GM12878 (cell line): Measurements from ENCODE around the gene CSTF2T. TPM values are rescaled to one million over a fixed set of nuclear protein-coding genes. Genes with fewer than 3 reads are reported as not detected.

Source experiments
- ATAC-seq: fragments of 200-7000 bp; cut with Tn5 transposase; 3 replicates; pipeline ENCODE4 v1.9.1; 2020; ENCODE audit warnings: mild to moderate bottlenecking, moderate library complexity
- BruUV-seq: library from RNA; stranded (reverse); fragments of 400-500 nt; replicated peaks from 2 replicates; lab custom pipeline; 2021; lab: Mats Ljungman, UMichigan
- CTCF ChIA-PET: fragments of 300-600 bp; sonication (Branson Sonifier 250); formaldehyde crosslinking; extraction: SDS; loops from one replicate; lab custom pipeline; 2021; ENCODE audit warnings: inconsistent platforms; lab: Yijun Ruan, JAX
- POLR2A ChIA-PET: fragments of 350-600 bp; formaldehyde crosslinking; extraction: SDS; loops from one replicate; lab custom pipeline; 2021; ENCODE audit warnings: inconsistent platforms; lab: Charles Lee
- RAD21 ChIA-PET: fragments of 300-600 bp; sonication (Branson Sonifier 250); formaldehyde crosslinking; loops from one replicate; lab custom pipeline; 2023; ENCODE audit warnings: antibody characterized with exemption; ENCODE audit not compliant: unreplicated experiment; lab: Charles Lee
- SMC1A ChIA-PET: fragments of 300-600 bp; sonication (Branson Sonifier 250); formaldehyde crosslinking; loops from one replicate; lab custom pipeline; 2023; ENCODE audit not compliant: unreplicated experiment, uncharacterized antibody; lab: Charles Lee
- DNase-seq: peaks from one replicate; pipeline ENCODE4 v3.0.0-alpha.2; 2011; ENCODE audit warnings: low read depth, low spot score
- FAIRE-seq: peaks from 3 replicates; lab custom pipeline; 2011; peaks lifted over from hg19 to GRCh38; lab: Jason Lieb, UNC
- H2AFZ ChIP-seq: 2 replicates; pipeline ENCODE4 v1.6.0; 2011; ENCODE audit warnings: low read depth, low read length, control low read depth; ENCODE audit not compliant: control insufficient read depth
- H3K27ac ChIP-seq: 2 replicates; pipeline ENCODE4 v1.5.1; 2011; ENCODE audit warnings: control low read depth; ENCODE audit not compliant: control insufficient read depth, insufficient read depth
- H3K27me3 ChIP-seq, 2 experiments: replicated peaks in 1 of 2; 2 replicates each; pipeline versions ENCODE4 v1.6.0 to v1.6.1; 2011; ENCODE audit warnings: low read length in 1 of 2; ENCODE audit not compliant: control insufficient read depth in 2 of 2, insufficient read depth in 2 of 2
- H3K36me3 ChIP-seq, 2 experiments: 2 replicates each; pipeline ENCODE4 v1.5.1; 2011; ENCODE audit warnings: low read length in 1 of 2; ENCODE audit not compliant: control insufficient read depth in 2 of 2, insufficient read depth in 2 of 2
- H3K4me1 ChIP-seq: 2 replicates; pipeline ENCODE4 v1.6.1; 2011; ENCODE audit warnings: mild to moderate bottlenecking, low read length, moderate library complexity, mixed read lengths; ENCODE audit not compliant: control insufficient read depth, insufficient read depth
- H3K4me2 ChIP-seq: 2 replicates; pipeline ENCODE4 v1.6.0; 2011; ENCODE audit warnings: control low read depth; ENCODE audit not compliant: control insufficient read depth, insufficient read depth
- H3K4me3 ChIP-seq: fragments of 200-600 bp; sonication (generic); 2 replicates; pipeline ENCODE4 v1.5.1; 2016
- H3K79me2 ChIP-seq: 2 replicates; pipeline ENCODE4 v1.6.0; 2011; ENCODE audit warnings: low read length; ENCODE audit not compliant: control insufficient read depth, insufficient read depth
- H3K9ac ChIP-seq: 2 replicates; pipeline ENCODE4 v1.8.0; 2011; ENCODE audit warnings: low read length, control low read depth, mixed read lengths; ENCODE audit not compliant: control insufficient read depth, insufficient read depth
- H3K9me3 ChIP-seq: replicated peaks from 3 replicates; pipeline ENCODE4 v1.5.1; 2011; ENCODE audit warnings: mild to moderate bottlenecking, low read length; ENCODE audit not compliant: control insufficient read depth, insufficient read depth
- H4K20me1 ChIP-seq: 2 replicates; pipeline ENCODE4 v1.6.0; 2011; ENCODE audit not compliant: control insufficient read depth, insufficient read depth
- ASH2L ChIP-seq: fragments of 300-600, 200-600 bp; sonication (generic); IDR thresholded peaks from 2 replicates; pipeline ENCODE4 v1.6.1; 2017; ENCODE audit warnings: low read depth, mild to moderate bottlenecking, borderline replicate concordance
- EP300 ChIP-seq, 2 experiments: fragments of 150-350 bp in 1 of 2; IDR thresholded peaks; 2 replicates each; pipeline ENCODE4 v1.6.1; 2011 to 2012; ENCODE audit warnings: low read depth in 2 of 2, low read length in 2 of 2, borderline replicate concordance in 1 of 2, improper control_type of control experiment in 1 of 2, inconsistent platforms in 1 of 2; ENCODE audit not compliant: control insufficient read depth in 1 of 2
- EZH2 ChIP-seq: IDR thresholded peaks from 2 replicates; pipeline ENCODE4 v1.6.1; 2012; ENCODE audit warnings: low read depth, mild to moderate bottlenecking, control low read depth, inconsistent platforms, low read length, borderline replicate concordance; ENCODE audit not compliant: control insufficient read depth
- FOXK2 ChIP-seq: fragments of 450-650 bp; IDR thresholded peaks from 2 replicates; pipeline ENCODE4 v1.6.1; 2017; ENCODE audit warnings: mild to moderate bottlenecking, moderate library complexity
- GABPA ChIP-seq: IDR thresholded peaks from 2 replicates; pipeline ENCODE4 v1.6.1; 2014; ENCODE audit warnings: antibody characterized with exemption, low read depth, mild to moderate bottlenecking, inconsistent platforms
- JUNB ChIP-seq: IDR thresholded peaks from 2 replicates; pipeline ENCODE4 v1.6.1; 2016; ENCODE audit warnings: antibody characterized with exemption, mild to moderate bottlenecking
- MEF2B ChIP-seq: fragments of 450-650 bp; IDR thresholded peaks from 2 replicates; pipeline ENCODE4 v1.6.1; 2018; ENCODE audit warnings: mild to moderate bottlenecking, moderate library complexity; ENCODE audit not compliant: partially characterized antibody, poor library complexity, severe bottlenecking
- MTA3 ChIP-seq: IDR thresholded peaks from 2 replicates; pipeline ENCODE4 v1.6.1; 2012; ENCODE audit warnings: low read length, inconsistent platforms, borderline replicate concordance
- MYC ChIP-seq: IDR thresholded peaks from 2 replicates; pipeline ENCODE4 v1.6.1; 2011; ENCODE audit warnings: mild to moderate bottlenecking, low read length, moderate library complexity, inconsistent platforms; ENCODE audit not compliant: insufficient read depth, insufficient replicate concordance, insufficient read length, severe bottlenecking
- RAD51 ChIP-seq: fragments of 450-650 bp; IDR thresholded peaks from 2 replicates; pipeline ENCODE4 v1.6.1; 2016; ENCODE audit warnings: moderate library complexity, mild to moderate bottlenecking, inconsistent platforms
- TCF7 ChIP-seq: IDR thresholded peaks from 2 replicates; pipeline ENCODE4 v1.6.1; 2014; ENCODE audit warnings: antibody characterized with exemption, borderline replicate concordance
- ZNF384 ChIP-seq: IDR thresholded peaks from 2 replicates; pipeline ENCODE4 v1.6.1; 2012; ENCODE audit warnings: low read depth, mild to moderate bottlenecking, low read length, improper control_type of control experiment, borderline replicate concordance
- in situ Hi-C: fragments of 300-500 bp; cut with MboI; formaldehyde crosslinking; loops from 9 replicates; pipeline ENCODE4 v1.14.3; 2018; ENCODE audit warnings: mixed read lengths
- intact Hi-C: fragments of 100-400 bp; cut with micrococcal nuclease; formaldehyde crosslinking; loops from one replicate; pipeline ENCODE4 v1.14.2; 2022; ENCODE audit not compliant: unreplicated experiment
- polyA plus RNA-seq, 11 experiments: library from polyadenylated mRNA; depleted of rRNA in 4 of 11; unstranded in 6 of 11; stranded (reverse) in 5 of 11; fragments of >200 nt; fragmentation: Nextera tagmentation in 4 of 11; fragmentation: Illumina TruSeq in 1 of 11; extraction: Ambion mirVana in 4 of 11; extraction: Trizol in 1 of 11; gene quantifications; 1 replicate in 1 of 11; 2 replicates in 10 of 11; pipeline versions ENCODE4 v1.2.1 to v1.2.3, GENCODE V29; 2011 to 2016; ENCODE audit warnings: inconsistent platforms in 2 of 11, missing spikeins in 2 of 11, low read depth in 1 of 11
- total RNA-seq, 4 experiments: library from RNA; depleted of rRNA in 3 of 4; stranded (reverse); fragments of >200 nt in 3 of 4; fragmentation: Illumina TruSeq in 1 of 4; extraction: Trizol in 1 of 4; gene quantifications; 2 replicates each; pipeline versions ENCODE4 v1.2.1 to v1.2.3, GENCODE V29; 2013 to 2021
- TF ChIP-seq, protein P1 (sequence below): IDR thresholded peaks from 2 replicates; pipeline ENCODE4 v1.6.1; 2012; ENCODE audit warnings: low read depth, low read length, improper control_type of control experiment
- TF ChIP-seq, protein P2 (sequence below): fragments of 450-650 bp; formaldehyde crosslinking; IDR thresholded peaks from 2 replicates; pipeline ENCODE4 v1.5.0; 2022; ENCODE audit warnings: mild to moderate bottlenecking, missing genetic modification characterization
- TF ChIP-seq, protein P3 (sequence below): IDR thresholded peaks from 2 replicates; pipeline ENCODE4 v1.6.1; 2012; ENCODE audit warnings: low read depth, low read length, improper control_type of control experiment
- TF ChIP-seq, protein P4 (sequence below): fragments of 450-650 bp; IDR thresholded peaks from 2 replicates; pipeline ENCODE4 v1.6.1; 2017; ENCODE audit warnings: antibody characterized with exemption, mild to moderate bottlenecking, moderate library complexity

The CSTF2T gene
- total and polyA plus RNA-seq, 10 of the 15 experiments (the other 5 are each of a cell fraction or from before 2014, with no cell fraction given): 6.8 to 23.8 (median 14.3) TPM

DNA sequence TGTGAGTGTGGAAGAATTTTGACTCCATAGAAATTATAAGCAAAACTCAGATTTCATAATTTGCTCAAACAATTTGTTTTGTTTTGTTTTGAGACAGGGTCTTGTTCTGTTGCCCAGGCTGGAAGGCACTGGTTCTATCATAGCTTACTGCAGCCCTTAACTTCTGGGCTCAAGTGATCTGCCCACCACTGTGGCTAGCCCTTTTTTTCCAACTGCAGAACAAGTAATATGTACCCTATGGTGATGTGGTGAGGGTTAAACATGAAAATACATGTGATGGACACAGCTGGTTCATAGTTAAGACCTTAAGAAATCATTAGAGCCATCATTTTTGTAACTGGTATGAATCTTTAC lies 31.1 kb downstream of the CSTF2T start:
- H3K9ac ChIP-seq: no peak overlapping the region
- H2AFZ ChIP-seq: no peak overlapping the region
- H3K9me3 ChIP-seq: no peaks in the 10 kb centered on the region
- ChIA-PET POLR2A (no interaction called here), RAD21 (interaction anchor here (0.6 to 1.0 kb wide), 2 partner anchors 147 to 279 kb away, joined by 3 read pairs; no protein-coding TSS in a partner anchor), CTCF (interaction anchor here (1.0 to 1.2 kb wide), 3 partner anchors 14 to 198 kb away, joined by 3 read pairs; no protein-coding TSS in a partner anchor), SMC1A (interaction anchor here (1.2 to 1.6 kb wide), 2 partner anchors 13 to 96 kb away, joined by 3 read pairs; no protein-coding TSS in a partner anchor)
- H3K27me3 ChIP-seq: no peaks in the 10 kb centered on the region
- intact Hi-C loops (no loop called here), in situ Hi-C loops (no loop called here)
- ATAC-seq (no peak), FAIRE-seq (no peak), DNase-seq (no peak)
- TF ChIP-seq ZNF384: no peak
- TF ChIP-seq, protein P1, sequence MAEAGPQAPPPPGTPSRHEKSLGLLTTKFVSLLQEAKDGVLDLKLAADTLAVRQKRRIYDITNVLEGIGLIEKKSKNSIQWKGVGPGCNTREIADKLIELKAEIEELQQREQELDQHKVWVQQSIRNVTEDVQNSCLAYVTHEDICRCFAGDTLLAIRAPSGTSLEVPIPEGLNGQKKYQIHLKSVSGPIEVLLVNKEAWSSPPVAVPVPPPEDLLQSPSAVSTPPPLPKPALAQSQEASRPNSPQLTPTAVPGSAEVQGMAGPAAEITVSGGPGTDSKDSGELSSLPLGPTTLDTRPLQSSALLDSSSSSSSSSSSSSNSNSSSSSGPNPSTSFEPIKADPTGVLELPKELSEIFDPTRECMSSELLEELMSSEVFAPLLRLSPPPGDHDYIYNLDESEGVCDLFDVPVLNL: no peak
- no peak for TF ChIP-seq ASH2L
- no peak for TF ChIP-seq TCF7
- TF ChIP-seq, protein P2, sequence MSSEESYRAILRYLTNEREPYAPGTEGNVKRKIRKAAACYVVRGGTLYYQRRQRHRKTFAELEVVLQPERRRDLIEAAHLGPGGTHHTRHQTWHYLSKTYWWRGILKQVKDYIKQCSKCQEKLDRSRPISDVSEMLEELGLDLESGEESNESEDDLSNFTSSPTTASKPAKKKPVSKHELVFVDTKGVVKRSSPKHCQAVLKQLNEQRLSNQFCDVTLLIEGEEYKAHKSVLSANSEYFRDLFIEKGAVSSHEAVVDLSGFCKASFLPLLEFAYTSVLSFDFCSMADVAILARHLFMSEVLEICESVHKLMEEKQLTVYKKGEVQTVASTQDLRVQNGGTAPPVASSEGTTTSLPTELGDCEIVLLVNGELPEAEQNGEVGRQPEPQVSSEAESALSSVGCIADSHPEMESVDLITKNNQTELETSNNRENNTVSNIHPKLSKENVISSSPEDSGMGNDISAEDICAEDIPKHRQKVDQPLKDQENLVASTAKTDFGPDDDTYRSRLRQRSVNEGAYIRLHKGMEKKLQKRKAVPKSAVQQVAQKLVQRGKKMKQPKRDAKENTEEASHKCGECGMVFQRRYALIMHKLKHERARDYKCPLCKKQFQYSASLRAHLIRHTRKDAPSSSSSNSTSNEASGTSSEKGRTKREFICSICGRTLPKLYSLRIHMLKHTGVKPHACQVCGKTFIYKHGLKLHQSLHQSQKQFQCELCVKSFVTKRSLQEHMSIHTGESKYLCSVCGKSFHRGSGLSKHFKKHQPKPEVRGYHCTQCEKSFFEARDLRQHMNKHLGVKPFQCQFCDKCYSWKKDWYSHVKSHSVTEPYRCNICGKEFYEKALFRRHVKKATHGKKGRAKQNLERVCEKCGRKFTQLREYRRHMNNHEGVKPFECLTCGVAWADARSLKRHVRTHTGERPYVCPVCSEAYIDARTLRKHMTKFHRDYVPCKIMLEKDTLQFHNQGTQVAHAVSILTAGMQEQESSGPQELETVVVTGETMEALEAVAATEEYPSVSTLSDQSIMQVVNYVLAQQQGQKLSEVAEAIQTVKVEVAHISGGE (CRISPR knock-in tag): no peak
- no peak for TF ChIP-seq EZH2
- TF ChIP-seq MTA3: no peak
- no peak for TF ChIP-seq RAD51
- no peak for TF ChIP-seq JUNB
- TF ChIP-seq GABPA: no peak
- TF ChIP-seq MYC: no peak
- no peak for TF ChIP-seq FOXK2
- TF ChIP-seq MEF2B: no peak
- TF ChIP-seq, protein P3, sequence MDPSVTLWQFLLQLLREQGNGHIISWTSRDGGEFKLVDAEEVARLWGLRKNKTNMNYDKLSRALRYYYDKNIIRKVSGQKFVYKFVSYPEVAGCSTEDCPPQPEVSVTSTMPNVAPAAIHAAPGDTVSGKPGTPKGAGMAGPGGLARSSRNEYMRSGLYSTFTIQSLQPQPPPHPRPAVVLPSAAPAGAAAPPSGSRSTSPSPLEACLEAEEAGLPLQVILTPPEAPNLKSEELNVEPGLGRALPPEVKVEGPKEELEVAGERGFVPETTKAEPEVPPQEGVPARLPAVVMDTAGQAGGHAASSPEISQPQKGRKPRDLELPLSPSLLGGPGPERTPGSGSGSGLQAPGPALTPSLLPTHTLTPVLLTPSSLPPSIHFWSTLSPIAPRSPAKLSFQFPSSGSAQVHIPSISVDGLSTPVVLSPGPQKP: no peak
- TF ChIP-seq EP300 (IDR thresholded peaks at IDR 0.05; ENCODE audit: borderline replicate concordance in 1 of 2, control insufficient read depth in 1 of 2, low read depth in 2 of 2, low read length in 2 of 2): no peak
- TF ChIP-seq, protein P4, sequence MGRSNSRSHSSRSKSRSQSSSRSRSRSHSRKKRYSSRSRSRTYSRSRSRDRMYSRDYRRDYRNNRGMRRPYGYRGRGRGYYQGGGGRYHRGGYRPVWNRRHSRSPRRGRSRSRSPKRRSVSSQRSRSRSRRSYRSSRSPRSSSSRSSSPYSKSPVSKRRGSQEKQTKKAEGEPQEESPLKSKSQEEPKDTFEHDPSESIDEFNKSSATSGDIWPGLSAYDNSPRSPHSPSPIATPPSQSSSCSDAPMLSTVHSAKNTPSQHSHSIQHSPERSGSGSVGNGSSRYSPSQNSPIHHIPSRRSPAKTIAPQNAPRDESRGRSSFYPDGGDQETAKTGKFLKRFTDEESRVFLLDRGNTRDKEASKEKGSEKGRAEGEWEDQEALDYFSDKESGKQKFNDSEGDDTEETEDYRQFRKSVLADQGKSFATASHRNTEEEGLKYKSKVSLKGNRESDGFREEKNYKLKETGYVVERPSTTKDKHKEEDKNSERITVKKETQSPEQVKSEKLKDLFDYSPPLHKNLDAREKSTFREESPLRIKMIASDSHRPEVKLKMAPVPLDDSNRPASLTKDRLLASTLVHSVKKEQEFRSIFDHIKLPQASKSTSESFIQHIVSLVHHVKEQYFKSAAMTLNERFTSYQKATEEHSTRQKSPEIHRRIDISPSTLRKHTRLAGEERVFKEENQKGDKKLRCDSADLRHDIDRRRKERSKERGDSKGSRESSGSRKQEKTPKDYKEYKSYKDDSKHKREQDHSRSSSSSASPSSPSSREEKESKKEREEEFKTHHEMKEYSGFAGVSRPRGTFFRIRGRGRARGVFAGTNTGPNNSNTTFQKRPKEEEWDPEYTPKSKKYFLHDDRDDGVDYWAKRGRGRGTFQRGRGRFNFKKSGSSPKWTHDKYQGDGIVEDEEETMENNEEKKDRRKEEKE: no peak
- no peaks in the 10 kb centered on the region for H3K79me2 ChIP-seq
- no peaks in the 10 kb centered on the region for H3K36me3 ChIP-seq
- H3K4me3 ChIP-seq: no peak overlapping the region
- no peak overlapping the region for H3K27ac ChIP-seq
- H4K20me1 ChIP-seq: no peaks in the 10 kb centered on the region
- H3K4me2 ChIP-seq: no peak overlapping the region
- H3K4me1 ChIP-seq: no peaks in the 10 kb centered on the region
- no TSS peak for BruUV-seq
